Measurements from ENCODE around the gene STUB1. TPM values are rescaled to one million over a fixed set of nuclear protein-coding genes. Genes with fewer than 3 reads are reported as not detected.

Gene STUB1
- total and polyA plus RNA-seq, 2 donors (not counting 3 experiments of a cell fraction or from before 2014, with no cell fraction given) = 107 to 147 TPM

- FAIRE-seq (no peak), DNase-seq (ENCODE audit: low read depth, low spot score) (no peak)
- H3K9me1 ChIP-seq (replicated peaks; ENCODE audit: control insufficient read depth, extremely low read depth, insufficient read depth, low read length) = no peaks in the 10 kb centered on the region
- TF ChIP-seq FOS (IDR thresholded peaks at IDR 0.05; ENCODE audit: borderline replicate concordance, insufficient read depth, low read length) (no peak), CTCF (IDR thresholded peaks at IDR 0.05; ENCODE audit: extremely low read depth in 1 of 2, insufficient read depth in 1 of 2, low read depth in 1 of 2, low read length in 2 of 2) (no peak), JUN (IDR thresholded peaks at IDR 0.05; ENCODE audit: borderline replicate concordance, insufficient read depth, insufficient read length, low read depth) (no peak), POLR2AphosphoS5 (IDR thresholded peaks at IDR 0.05; ENCODE audit: insufficient read depth, low read depth, low read length) (no peak), GATA2 (IDR thresholded peaks at IDR 0.05; ENCODE audit: insufficient read depth, insufficient read length, low read depth, low read length) (no peak), POLR2A (IDR thresholded peaks at IDR 0.05; ENCODE audit: low read depth, low read length) (no peak), MAX (IDR thresholded peaks at IDR 0.05; ENCODE audit: insufficient read depth, insufficient read length) (no peak), EZH2 (IDR thresholded peaks at IDR 0.05; ENCODE audit: borderline replicate concordance, low read depth, low read length, severe bottlenecking) (no peak)
- ChIA-PET POLR2A (no interaction called here), CTCF (interaction anchor here (1.1 kb wide), 1 partner anchor 22 kb away, joined by 3 read pairs; no protein-coding TSS in a partner anchor)
- peaks cover 8% of the 10 kb centered on the region for H3K79me2 ChIP-seq (ENCODE audit: control insufficient read depth, insufficient read depth, low read length)
- H3K36me3 ChIP-seq (ENCODE audit: control insufficient read depth in 2 of 2, extremely low read depth in 1 of 2, insufficient read depth in 2 of 2, low read length in 2 of 2) = no peaks in the 10 kb centered on the region
- no peak overlapping the region for H3K9ac ChIP-seq (replicated peaks; ENCODE audit: extremely low read depth, insufficient read depth, low read length)
- no peaks in the 10 kb centered on the region for H3K27me3 ChIP-seq (ENCODE audit: control insufficient read depth in 2 of 2, insufficient read depth in 2 of 2, low read length in 2 of 2)
- H3K4me1 ChIP-seq (ENCODE audit: control insufficient read depth, extremely low read depth, insufficient read depth, low read length) = peaks cover 13% of the 10 kb centered on the region
- intact Hi-C loops (cut with micrococcal nuclease) = no loop called here
- no peaks in the 10 kb centered on the region for H4K20me1 ChIP-seq (replicated peaks; ENCODE audit: control insufficient read depth, extremely low read depth, insufficient read depth, low read length)
- no peak overlapping the region for H3K4me3 ChIP-seq (replicated peaks in 1 of 3; ENCODE audit: insufficient read depth in 1 of 3, low read depth in 1 of 3, low read length in 3 of 3)
- H3K4me2 ChIP-seq (ENCODE audit: insufficient read depth, low read length) = no peak overlapping the region
- no peak overlapping the region for H3K27ac ChIP-seq (ENCODE audit: insufficient read depth, low read depth, low read length)
- no peak overlapping the region for H2AFZ ChIP-seq (ENCODE audit: low read depth, low read length)
- BruUV-seq (replicated peaks) = no TSS peak
- H3K9me3 ChIP-seq (replicated peaks; ENCODE audit: control insufficient read depth, insufficient read depth, low read length) = no peaks in the 10 kb centered on the region
- dilution Hi-C loops (cut with MboI; ENCODE audit: extremely low pct_ligation_motif_present, low sequenced_read_pairs) = no loop called here
Observed at GRCh38 chr16:638836-639235, 41.4 kb upstream of the STUB1 start.

Measured in endothelial cell of umbilical vein (primary cell).